ENCODE results near the gene FRMD5.
"Not testable (repeated sequence)": the region's sequence is repeated elsewhere in the genome, so short reads cannot be mapped to it uniquely, and the experiment has no call there.

FRMD5 gene

DNA sequence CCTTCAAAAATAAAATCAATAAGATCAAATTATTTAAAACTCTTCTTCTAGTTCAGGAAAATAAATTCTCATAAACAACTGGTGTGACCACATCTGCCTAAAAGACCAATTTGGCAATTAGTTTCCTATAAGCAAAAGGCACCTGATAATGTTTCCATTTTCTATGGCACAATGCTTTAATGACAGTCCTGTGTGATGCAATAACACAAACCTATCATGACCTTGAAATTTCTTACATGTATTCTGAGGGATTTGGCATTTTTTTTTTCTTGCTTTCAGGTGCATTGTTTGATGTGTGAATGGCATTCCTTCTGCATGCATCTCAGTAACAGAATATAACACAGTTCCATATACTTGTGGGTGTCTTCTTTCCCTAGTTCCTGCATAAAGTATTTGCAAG lies 32.5 kb upstream of the FRMD5 start:
- Histone ChIP-seq H3K9ac (ENCODE audit: low read length) (no peak overlapping the region), H3K4me2 (ENCODE audit: low read length) (no peak overlapping the region), H4K20me1 (ENCODE audit: insufficient read depth, low read length) (no peaks in the 10 kb centered on the region), H3K27me3 (ENCODE audit: low read depth, low read length) (0 out of 2 replicates have a peak, but pooled peaks cover 5% of the 10 kb centered on the region), H3K4me1 (ENCODE audit: low read length) (peaks cover 3% of the 10 kb centered on the region), H3K9me3 (ENCODE audit: insufficient read depth, low read length) (no peaks in the 10 kb centered on the region), H3K79me2 (ENCODE audit: low read length) (no peaks in the 10 kb centered on the region), H3K4me3 (ENCODE audit: low read length) (no peak overlapping the region), H2AFZ (ENCODE audit: low read depth, low read length) (no peak overlapping the region), H3K36me3 (replicated peaks; ENCODE audit: low read depth, low read length) (no peaks in the 10 kb centered on the region), H3K27ac (ENCODE audit: low read length) (no peak overlapping the region)
- TF ChIP-seq, protein P1, sequence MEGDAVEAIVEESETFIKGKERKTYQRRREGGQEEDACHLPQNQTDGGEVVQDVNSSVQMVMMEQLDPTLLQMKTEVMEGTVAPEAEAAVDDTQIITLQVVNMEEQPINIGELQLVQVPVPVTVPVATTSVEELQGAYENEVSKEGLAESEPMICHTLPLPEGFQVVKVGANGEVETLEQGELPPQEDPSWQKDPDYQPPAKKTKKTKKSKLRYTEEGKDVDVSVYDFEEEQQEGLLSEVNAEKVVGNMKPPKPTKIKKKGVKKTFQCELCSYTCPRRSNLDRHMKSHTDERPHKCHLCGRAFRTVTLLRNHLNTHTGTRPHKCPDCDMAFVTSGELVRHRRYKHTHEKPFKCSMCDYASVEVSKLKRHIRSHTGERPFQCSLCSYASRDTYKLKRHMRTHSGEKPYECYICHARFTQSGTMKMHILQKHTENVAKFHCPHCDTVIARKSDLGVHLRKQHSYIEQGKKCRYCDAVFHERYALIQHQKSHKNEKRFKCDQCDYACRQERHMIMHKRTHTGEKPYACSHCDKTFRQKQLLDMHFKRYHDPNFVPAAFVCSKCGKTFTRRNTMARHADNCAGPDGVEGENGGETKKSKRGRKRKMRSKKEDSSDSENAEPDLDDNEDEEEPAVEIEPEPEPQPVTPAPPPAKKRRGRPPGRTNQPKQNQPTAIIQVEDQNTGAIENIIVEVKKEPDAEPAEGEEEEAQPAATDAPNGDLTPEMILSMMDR (IDR thresholded peaks at IDR 0.05; ENCODE audit: low read depth, low read length) = no peak
- TF ChIP-seq EZH2phosphoT487 (IDR thresholded peaks at IDR 0.05; ENCODE audit: low read depth) = no peak

DNA sequence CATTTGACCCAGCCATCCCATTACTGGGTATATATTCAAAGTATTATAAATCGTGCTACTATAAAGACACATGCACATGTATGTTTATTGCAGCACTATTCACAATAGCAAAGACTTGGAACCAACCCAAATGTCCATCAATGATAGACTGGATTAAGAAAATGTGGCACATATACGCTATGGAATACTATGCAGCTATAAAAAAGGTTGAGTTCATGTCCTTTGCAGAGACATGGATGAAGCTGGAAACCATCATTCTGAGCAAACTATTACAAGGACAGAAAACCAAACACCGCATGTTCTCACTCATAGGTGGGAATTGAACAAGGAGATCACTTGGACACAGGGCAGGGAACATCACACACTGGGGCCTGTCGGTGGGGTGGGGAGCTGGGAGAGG lies 31.9 kb upstream of the FRMD5 start:
- H3K4me1 ChIP-seq (ENCODE audit: low read length); H3K9me3 ChIP-seq (ENCODE audit: insufficient read depth, low read length); H2AFZ ChIP-seq (ENCODE audit: low read depth, low read length); H3K36me3 ChIP-seq (replicated peaks; ENCODE audit: low read depth, low read length); H3K79me2 ChIP-seq (ENCODE audit: low read length); H3K27ac ChIP-seq (ENCODE audit: low read length); H3K9ac ChIP-seq (ENCODE audit: low read length); H3K27me3 ChIP-seq (ENCODE audit: low read depth, low read length); H3K4me3 ChIP-seq (ENCODE audit: low read length); H4K20me1 ChIP-seq (ENCODE audit: insufficient read depth, low read length); H3K4me2 ChIP-seq (ENCODE audit: low read length): not testable (repeated sequence)

DNA sequence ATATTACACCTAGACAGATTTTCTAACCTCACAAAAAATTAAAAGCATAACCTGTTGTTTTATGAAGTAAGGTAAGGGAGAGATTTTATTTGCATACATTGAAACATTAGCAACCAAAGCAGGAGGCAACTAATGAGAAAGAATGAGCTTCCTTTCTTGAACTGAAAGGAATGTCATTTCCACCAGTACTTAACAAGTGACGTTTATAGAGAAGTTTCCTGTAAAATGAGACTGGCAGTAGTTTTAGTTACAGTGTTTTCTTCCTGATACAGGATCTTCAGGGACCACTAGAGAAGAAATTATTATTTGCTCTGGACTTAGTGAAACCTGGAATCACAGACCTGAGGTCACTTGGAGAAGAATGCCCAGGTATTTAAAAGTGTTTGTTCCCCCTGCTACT lies 27.4 kb upstream of the FRMD5 start:
- Histone ChIP-seq H2AFZ (ENCODE audit: low read depth, low read length) (no peak overlapping the region; the same call in 1 of the 2 replicates), H3K9me3 (ENCODE audit: insufficient read depth, low read length) (no peaks in the 10 kb centered on the region)

DNA sequence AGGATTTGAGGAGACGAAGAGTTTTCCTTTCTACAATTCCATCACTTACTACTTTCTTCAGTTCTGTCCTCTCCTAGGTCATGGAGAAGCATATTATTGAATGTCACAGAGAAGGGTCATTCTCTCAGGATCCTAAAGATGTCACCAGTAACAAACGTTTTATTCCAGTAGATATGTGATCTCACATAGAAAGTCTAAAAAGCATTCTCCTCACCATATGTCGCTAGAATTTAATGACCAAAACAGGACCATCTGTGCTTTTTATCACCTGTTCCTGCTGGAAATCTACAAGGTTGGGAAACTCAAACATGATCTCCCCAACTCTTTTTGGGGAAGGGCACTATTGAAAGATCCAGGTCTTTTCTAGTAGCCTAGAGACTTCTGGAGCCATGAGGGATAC lies 24.0 kb upstream of the FRMD5 start:
- H3K4me1 ChIP-seq (ENCODE audit: low read length) = peaks cover 16% of the 10 kb centered on the region
- no peaks in the 10 kb centered on the region for H3K9me3 ChIP-seq (ENCODE audit: insufficient read depth, low read length)
- H3K9ac ChIP-seq (ENCODE audit: low read length) = peak overlapping the region; percentile 47; the same call in 1 of the 2 replicates
- peak overlapping the region; percentile 89 for H3K4me2 ChIP-seq (ENCODE audit: low read length)
- peaks cover 21% of the 10 kb centered on the region for H3K27me3 ChIP-seq (ENCODE audit: low read depth, low read length)
- no peak for TF ChIP-seq EZH2phosphoT487 (IDR thresholded peaks at IDR 0.05; ENCODE audit: low read depth)
- TF ChIP-seq, protein P1 (IDR thresholded peaks at IDR 0.05; ENCODE audit: low read depth, low read length) = peak; percentile 35
- peak overlapping the region; percentile 73 for H3K4me3 ChIP-seq (ENCODE audit: low read length)
- no peaks in the 10 kb centered on the region for H3K79me2 ChIP-seq (ENCODE audit: low read length)
- peak overlapping the region; percentile 89; the same call in 1 of the 2 replicates for H2AFZ ChIP-seq (ENCODE audit: low read depth, low read length)
- no peaks in the 10 kb centered on the region for H4K20me1 ChIP-seq (ENCODE audit: insufficient read depth, low read length)
- H3K36me3 ChIP-seq (replicated peaks; ENCODE audit: low read depth, low read length) = no peaks in the 10 kb centered on the region
- no peak overlapping the region for H3K27ac ChIP-seq (ENCODE audit: low read length)

More for the DNA sequence above, 27.4 kb upstream of the FRMD5 start:
- Histone ChIP-seq H3K79me2 (ENCODE audit: low read length) (no peaks in the 10 kb centered on the region), H3K4me1 (ENCODE audit: low read length) (peaks cover 13% of the 10 kb centered on the region), H3K27ac (ENCODE audit: low read length) (no peak overlapping the region), H3K4me3 (ENCODE audit: low read length) (no peak overlapping the region), H4K20me1 (ENCODE audit: insufficient read depth, low read length) (no peaks in the 10 kb centered on the region), H3K4me2 (ENCODE audit: low read length) (no peak overlapping the region), H3K9ac (ENCODE audit: low read length) (no peak overlapping the region), H3K27me3 (ENCODE audit: low read depth, low read length) (peaks cover 18% of the 10 kb centered on the region), H3K36me3 (replicated peaks; ENCODE audit: low read depth, low read length) (no peaks in the 10 kb centered on the region)
- TF ChIP-seq, protein P1 (IDR thresholded peaks at IDR 0.05; ENCODE audit: low read depth, low read length) = no peak
- TF ChIP-seq EZH2phosphoT487 (IDR thresholded peaks at IDR 0.05; ENCODE audit: low read depth) = no peak

DNA sequence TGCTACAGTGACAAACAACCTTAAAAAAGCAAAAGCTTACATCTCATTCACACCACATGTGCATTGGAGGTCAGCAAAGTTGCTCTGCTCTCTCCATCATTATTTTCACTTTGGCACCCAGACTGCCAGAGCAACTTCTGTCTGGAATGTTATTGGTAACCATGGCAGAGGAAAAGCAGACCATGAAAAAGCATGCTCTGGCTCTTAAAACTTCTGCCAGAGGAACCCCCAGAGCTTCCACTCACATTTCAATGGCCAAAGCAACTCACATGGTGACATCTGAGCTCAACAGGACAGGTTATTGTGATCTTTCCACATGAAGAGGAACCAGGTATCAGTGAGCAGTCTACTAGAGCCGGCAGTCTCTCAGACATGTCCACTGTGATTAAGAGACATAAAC lies 21.9 kb upstream of the FRMD5 start:
- no peak overlapping the region for H3K4me3 ChIP-seq (ENCODE audit: low read length)
- H3K4me2 ChIP-seq (ENCODE audit: low read length) = no peak overlapping the region
- peaks cover 9% of the 10 kb centered on the region for H3K4me1 ChIP-seq (ENCODE audit: low read length)
- peaks cover 31% of the 10 kb centered on the region for H3K27me3 ChIP-seq (ENCODE audit: low read depth, low read length)
- no peak overlapping the region for H3K9ac ChIP-seq (ENCODE audit: low read length)
- no peaks in the 10 kb centered on the region for H3K9me3 ChIP-seq (ENCODE audit: insufficient read depth, low read length)
- H3K27ac ChIP-seq (ENCODE audit: low read length) = no peak overlapping the region
- no peak overlapping the region for H2AFZ ChIP-seq (ENCODE audit: low read depth, low read length)
- H3K36me3 ChIP-seq (replicated peaks; ENCODE audit: low read depth, low read length) = no peaks in the 10 kb centered on the region
- no peaks in the 10 kb centered on the region for H3K79me2 ChIP-seq (ENCODE audit: low read length)
- TF ChIP-seq, protein P1 (IDR thresholded peaks at IDR 0.05; ENCODE audit: low read depth, low read length) = no peak
- no peak for TF ChIP-seq EZH2phosphoT487 (IDR thresholded peaks at IDR 0.05; ENCODE audit: low read depth)
- no peaks in the 10 kb centered on the region for H4K20me1 ChIP-seq (ENCODE audit: insufficient read depth, low read length)

All from OCI-LY3 (cell line).